Gastroesophageal sphincter (tissue), 3 donors: Measurements from ENCODE around the gene TM6SF1.

Experiments used
- CTCF ChIP-seq, 4 experiments: fragments of 200-600 bp in 2 of 4; fragments of 450-650 bp in 2 of 4; sonication (generic) in 1 of 4; IDR thresholded peaks; one replicate each; pipeline ENCODE4 v1.5.1; 2017 to 2019; ENCODE audit warnings: antibody characterized with exemption in 4 of 4, mild to moderate bottlenecking in 2 of 4, moderate library complexity in 2 of 4
- POLR2A ChIP-seq, 2 donors: fragments of 450-650 bp; IDR thresholded peaks; one replicate each; pipeline ENCODE4 v1.6.1; 2017; ENCODE audit warnings: antibody characterized with exemption in 2 of 2, mild to moderate bottlenecking in 2 of 2, moderate library complexity in 1 of 2
- POLR2AphosphoS5 ChIP-seq: sonication (generic); formaldehyde crosslinking; IDR thresholded peaks from one replicate; pipeline ENCODE4 v1.6.1; 2017; ENCODE audit warnings: antibody characterized with exemption

- TF ChIP-seq POLR2A (IDR thresholded peaks at IDR 0.05) (no peak), CTCF (IDR thresholded peaks at IDR 0.05) (no peak), POLR2AphosphoS5 (no peak)
Observed at GRCh38 chr15:83178869-83179325, 71.5 kb downstream of the TM6SF1 start.
